Measurements from ENCODE around the gene PLK5. TPM values are rescaled to one million over a fixed set of nuclear protein-coding genes. Genes with fewer than 3 reads are reported as not detected.

Gene PLK5
- polyA plus RNA-seq, 1 donor, result 0.23 TPM

- DNase-seq, result no peak
Measured at GRCh38 chr19:1555487-1556389, 31.9 kb downstream of the PLK5 start.

GRCh38 chr19:1556390-1557070 lies 32.7 kb downstream of the PLK5 start:
- DNase-seq, result no peak

- DNase-seq, result no peak
Measured at GRCh38 chr19:1558552-1558951, 34.7 kb downstream of the PLK5 start.

DNA sequence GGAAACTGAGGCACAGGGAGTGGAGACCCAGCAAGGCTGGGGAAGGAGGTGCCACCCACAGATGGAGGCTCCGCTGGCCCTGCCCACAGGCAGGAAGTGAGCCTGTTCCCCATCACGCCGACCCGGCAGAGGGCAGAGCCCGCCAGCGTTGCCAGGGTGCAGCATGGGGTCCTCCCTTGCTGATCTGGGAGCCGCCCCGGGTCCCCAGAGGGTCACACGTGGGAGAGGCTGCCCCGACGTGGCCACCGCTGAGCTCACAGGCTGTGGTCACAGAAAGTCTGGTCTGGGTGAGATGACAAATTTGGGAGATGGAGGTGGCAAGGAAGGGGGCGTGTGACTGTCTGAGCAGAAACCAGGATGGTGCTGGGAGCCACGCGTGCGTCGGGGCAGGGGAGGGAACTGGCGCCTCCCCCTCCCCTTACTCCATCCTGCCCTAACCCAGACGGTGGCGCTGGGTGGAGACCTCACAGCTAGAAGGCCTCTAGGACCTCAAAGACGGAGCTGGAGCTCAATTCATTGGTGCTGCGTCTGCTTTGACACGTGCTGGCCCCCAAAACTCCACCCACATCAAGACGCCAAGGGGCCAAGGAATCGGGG lies 36.5 kb downstream of the PLK5 start:
- no peak for DNase-seq

- DNase-seq, result no peak
Measured at GRCh38 chr19:1561236-1561842, 37.5 kb downstream of the PLK5 start.

- no peak for DNase-seq
Measured at GRCh38 chr19:1563251-1563650, 39.4 kb downstream of the PLK5 start.

DNA sequence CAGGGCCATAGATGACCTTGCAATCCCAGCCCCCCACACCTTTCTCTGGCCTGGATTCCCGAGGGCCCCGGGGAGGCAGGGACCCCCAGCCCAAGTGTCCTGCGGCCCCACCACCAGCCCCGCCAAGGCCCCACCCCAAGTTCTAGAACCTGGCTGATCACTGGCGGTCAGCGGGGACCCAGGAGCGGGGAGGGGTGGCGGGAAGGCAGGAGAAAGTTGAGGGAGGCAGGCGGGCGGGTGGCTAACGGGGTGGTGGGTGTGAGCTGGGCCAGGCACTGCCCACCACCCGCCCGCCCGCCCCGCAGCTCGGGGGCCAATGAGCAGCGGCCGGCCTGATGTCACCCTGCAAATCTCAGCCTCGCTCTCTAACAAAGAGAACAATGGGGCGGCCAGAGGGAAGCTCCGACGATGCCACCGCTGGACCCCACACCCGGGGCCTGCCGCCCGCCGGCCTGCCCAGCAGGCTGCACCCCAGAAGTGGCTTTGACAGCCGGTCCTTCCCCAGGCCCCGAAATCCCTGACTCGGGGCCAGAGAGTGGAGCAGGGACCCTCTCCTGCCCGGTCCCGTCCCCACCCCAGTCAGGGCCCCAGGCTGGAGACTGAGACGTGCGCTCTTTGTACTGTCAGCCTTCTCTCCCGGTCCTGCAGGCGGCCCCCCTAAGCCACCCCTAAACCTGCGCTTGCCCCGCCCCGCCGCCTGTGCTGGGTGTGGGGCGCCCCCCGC lies 42.7 kb downstream of the PLK5 start:
- peak; percentile 85 for DNase-seq

- DNase-seq, result no peak
Measured at GRCh38 chr19:1567116-1567847, 43.4 kb downstream of the PLK5 start.

DNA sequence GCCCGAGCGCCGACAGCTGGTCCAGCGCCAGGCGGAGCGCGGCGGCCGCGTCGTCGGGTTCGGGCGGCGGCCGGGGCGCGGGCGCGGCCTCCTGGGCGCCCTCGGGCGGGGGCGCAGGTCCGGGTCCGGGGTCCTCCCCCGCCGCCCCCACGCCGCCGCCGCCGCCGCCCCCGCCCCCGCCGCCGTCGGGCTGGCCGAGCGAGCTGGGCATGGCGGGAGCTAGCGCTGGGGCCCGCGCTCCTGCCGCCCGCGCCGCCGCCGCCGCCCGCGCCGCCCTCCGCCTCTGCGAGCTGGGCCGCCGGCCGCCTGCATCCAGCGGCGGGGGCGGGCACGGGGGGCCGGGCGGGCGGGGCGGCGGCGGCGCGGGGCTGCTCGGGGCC lies 44.0 kb downstream of the PLK5 start:
- DNase-seq, result no peak

GRCh38 chr19:1568320-1569019 lies 44.6 kb downstream of the PLK5 start, which contains the start of gene MEX3D:
TSS of gene MEX3D (minus strand) at chr19:1568325. CDS start at chr19:1568058, 267 bp downstream.
- DNase-seq, result peak; percentile 69

DNA sequence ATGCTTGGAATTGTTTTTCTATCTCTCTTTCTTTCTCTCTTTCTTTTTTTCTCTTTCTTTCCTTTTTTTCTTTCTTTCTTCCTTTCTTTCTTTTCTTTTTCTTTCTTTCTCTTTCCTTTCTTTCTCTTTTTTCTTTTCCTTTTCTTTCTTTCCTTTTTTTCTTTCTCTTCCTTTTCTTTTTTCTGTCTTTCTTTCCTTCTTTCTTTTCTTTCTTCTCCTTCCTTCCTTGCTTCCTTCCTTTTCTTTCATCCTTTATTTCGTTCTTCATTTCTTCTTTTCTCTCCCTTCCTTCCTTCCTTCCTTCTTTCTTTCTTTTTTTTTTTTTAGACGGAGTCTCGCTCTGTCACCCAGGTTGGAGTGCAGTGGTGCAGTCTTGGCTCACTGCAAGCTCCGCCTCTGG lies 46.1 kb downstream of the PLK5 start:
- no peak for DNase-seq

- DNase-seq, result no peak
Measured at GRCh38 chr19:1570836-1571235, 47.0 kb downstream of the PLK5 start.

GRCh38 chr19:1571358-1571757 lies 47.5 kb downstream of the PLK5 start:
- DNase-seq, result no peak

DNA sequence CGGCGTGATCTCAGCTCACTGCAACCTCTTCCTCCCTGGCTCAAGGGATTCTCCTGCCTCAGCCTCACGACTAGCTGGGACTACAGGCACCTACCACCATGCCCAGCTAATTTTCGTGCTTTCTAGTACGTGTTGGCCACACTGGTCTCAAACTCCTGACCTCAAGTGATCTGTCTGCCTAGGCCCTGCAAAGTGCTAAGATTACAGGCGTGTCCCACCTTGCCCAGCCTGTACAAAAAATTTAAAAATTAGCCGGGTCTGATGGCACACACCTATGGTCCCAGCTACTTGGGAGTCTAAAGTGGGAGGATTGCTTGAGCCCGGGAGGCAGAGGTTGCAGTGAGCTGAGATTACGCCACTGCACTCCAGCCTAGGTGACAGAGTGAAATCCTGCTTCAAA lies 48.9 kb downstream of the PLK5 start:
- DNase-seq, result no peak

DNA sequence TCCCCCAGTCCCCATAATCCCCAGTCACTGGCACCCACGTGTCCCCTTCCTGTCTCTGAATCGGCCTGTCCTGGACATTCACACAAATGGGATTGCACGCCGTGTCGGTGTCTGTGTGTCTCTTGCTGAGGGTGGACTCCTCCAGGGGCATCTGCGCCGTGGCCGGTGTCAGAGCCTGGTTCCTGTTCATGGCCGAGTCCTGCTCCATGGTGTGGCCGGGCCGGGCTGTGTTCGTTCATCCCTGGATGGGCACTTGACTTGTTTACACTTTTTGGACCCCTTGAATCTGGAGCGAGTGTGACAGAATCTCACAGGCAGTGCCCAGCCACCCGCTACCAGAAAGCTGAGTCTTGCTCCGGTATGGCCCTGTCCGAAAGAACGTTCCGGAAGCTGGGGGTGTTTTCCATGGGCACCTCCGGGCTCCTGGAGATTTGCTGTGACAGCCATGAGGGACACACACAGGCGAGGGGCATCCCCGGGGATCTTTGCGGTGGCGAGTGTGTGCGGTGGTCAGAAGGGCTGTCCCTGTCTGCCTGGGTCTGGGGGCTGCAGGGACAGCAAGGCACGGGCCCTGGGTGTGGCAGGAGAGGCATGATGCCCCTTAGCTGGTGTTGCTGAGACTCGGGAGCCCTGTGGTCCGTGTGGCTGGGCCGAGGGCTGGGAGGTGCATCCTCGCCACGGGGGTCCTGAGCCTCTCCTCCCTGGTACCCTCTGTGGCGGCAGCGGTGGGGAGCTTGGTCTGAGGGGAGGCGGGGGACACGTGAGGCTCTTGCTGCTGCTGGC lies 50.7 kb downstream of the PLK5 start:
- DNase-seq, result no peak

GRCh38 chr19:1575323-1576241 lies 51.7 kb downstream of the PLK5 start:
- DNase-seq, result no peak

- no peak for DNase-seq
Measured at GRCh38 chr19:1576242-1577089, 52.6 kb downstream of the PLK5 start.

Data from left kidney (tissue), 2 donors.